Right lobe of liver (tissue), 6 donors: ENCODE results near the gene GPR151. TPM values are rescaled to one million over a fixed set of nuclear protein-coding genes. Genes with fewer than 3 reads are reported as not detected.

Experiments used
- ATAC-seq, 4 donors: fragments of 200-7000 bp; cut with Tn5 transposase; one replicate each; pipeline ENCODE4 v1.9.1; 2020; ENCODE audit warnings: mild to moderate bottlenecking in 4 of 4, moderate library complexity in 4 of 4
- DNase-seq, 3 donors: peaks; one replicate each; pipeline ENCODE4 v3.0.0-alpha.2; 2020
- H3K27ac ChIP-seq, 3 donors: fragments of 200-600 bp; one replicate each; pipeline ENCODE4 v1.8.0; 2022
- H3K27me3 ChIP-seq, 2 donors: fragments of 200-600 bp; one replicate each; pipeline ENCODE4 v1.8.0; 2022
- H3K36me3 ChIP-seq, 4 donors: fragments of 200-600 bp; sonication (generic) in 1 of 4; one replicate each; pipeline versions ENCODE4 v1.5.1 to v1.8.0; 2017 to 2022; ENCODE audit warnings: control low read depth in 1 of 4
- H3K4me1 ChIP-seq, 4 donors: fragments of 200-600 bp; sonication (generic) in 1 of 4; one replicate each; pipeline versions ENCODE4 v1.5.1 to v1.8.0; 2017 to 2022; ENCODE audit warnings: control low read depth in 1 of 4
- H3K4me3 ChIP-seq, 3 donors: fragments of 200-600 bp; one replicate each; pipeline ENCODE4 v1.8.0; 2022
- H3K9me3 ChIP-seq, 4 donors: fragments of 200-600 bp; sonication (generic) in 1 of 4; one replicate each; pipeline versions ENCODE4 v1.5.1 to v1.8.0; 2017 to 2022; ENCODE audit warnings: control low read depth in 1 of 4
- POLR2A ChIP-seq: fragments of 450-650 bp; IDR thresholded peaks from one replicate; pipeline ENCODE4 v1.6.1; 2017; ENCODE audit warnings: antibody characterized with exemption, mild to moderate bottlenecking
- WGBS: methylation state at CpG from one replicate; pipeline ENCODE4 v1.1.6; 2018; ENCODE audit warnings: low coverage, low lambda C conversion rate; ENCODE audit not compliant: insufficient coverage; ENCODE audit errors: missing lambda C conversion rate; 5-methylcytosine and 5-hydroxymethylcytosine counted together
- intact Hi-C, 2 donors: fragments of 100-400 bp; cut with DNase I; formaldehyde crosslinking; loops; one replicate each; pipeline versions ENCODE4 v1.11.2 to v1.14.1; 2022
- total RNA-seq, 6 experiments: library from RNA; depleted of rRNA in 2 of 6; stranded (reverse); fragments of >200 nt in 2 of 6; fragmentation: NEBNext Ultra II Directional in 3 of 6; extraction: Animal tissue kit (Norgen Biotek cat#: 25700) in 3 of 6; gene quantifications; one replicate each; pipeline versions ENCODE4 v1.1.0 to v1.2.4, GENCODE V29; 2016 to 2023
- TF ChIP-seq, protein P1 (sequence below), 4 donors: fragments of 200-600 bp in 3 of 4; fragments of 450-650 bp in 1 of 4; IDR thresholded peaks; one replicate each; pipeline versions ENCODE4 v1.5.1 to v1.8.0; 2016 to 2022; ENCODE audit warnings: antibody characterized with exemption in 4 of 4, mild to moderate bottlenecking in 2 of 4
- donor health status: DM: no; HTN: yes; CAD: no.
- donor health status: DM: no; HTN: no; CAD: no.
- donor health status: DM: no; HTN: no; CAD: no.
- donor health status: DM: no; HTN: yes; CAD: no.
- donor health status: DM: no; HTN: yes; CAD: no.

Gene GPR151
- total RNA-seq, 6 experiments from 2014 or later: not detected

DNA sequence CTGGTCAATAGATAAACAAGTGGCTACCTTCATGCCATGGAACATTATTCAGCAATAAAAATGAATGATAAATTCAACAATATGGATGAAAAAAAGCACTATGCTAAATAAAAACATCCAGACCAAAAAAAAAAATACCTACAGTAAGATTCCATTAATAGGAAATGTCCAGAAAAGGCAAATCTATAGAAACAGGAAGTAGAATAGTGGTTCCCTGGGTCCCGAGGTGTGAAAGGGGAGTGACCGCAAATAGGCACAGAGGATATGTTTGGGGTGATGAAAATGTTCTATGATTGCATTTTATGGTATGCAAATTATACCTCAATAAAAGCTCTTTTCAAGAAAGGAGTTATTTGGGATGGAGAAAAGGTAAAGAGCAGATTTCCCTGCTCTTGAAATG is 3.6 kb upstream of the GPR151 start:
- ATAC-seq: no peak

DNA sequence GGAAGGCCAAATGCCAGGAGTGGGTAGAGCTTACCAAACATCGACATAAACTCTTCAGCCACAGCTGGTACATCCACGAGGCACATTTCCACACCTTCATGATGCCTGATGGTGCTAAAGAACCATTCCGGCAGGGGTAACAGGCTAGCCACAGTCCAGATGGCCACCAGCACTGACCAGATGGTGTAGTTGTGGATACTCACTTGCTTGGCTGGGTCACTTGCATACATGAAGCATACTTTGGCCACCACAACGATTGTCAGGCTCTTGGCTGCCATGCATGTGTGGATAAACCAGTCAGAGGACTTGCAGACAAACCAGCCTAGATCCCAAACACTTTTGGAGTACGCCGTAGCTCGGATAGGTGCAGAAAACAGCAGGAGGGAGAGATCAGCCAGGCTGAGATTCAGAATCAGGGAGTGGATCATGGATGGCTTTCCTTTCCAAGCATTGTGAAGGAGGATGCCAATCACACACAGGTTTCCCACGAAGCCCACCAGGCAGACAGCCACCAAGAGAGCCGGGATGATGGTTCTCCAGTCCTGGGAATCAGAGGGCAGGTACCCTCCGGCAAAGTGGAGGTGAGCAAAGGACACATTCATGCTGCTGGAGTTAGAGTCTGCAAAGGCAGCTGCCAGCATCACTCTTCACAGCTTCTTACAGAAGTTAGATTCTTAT is 378 bp downstream of the GPR151 start:
- DNase-seq (no peak), ATAC-seq (peak in 1 of 4 donors; percentile 13)
- H3K27me3 ChIP-seq: no peaks in the 10 kb centered on the region
- 86% methylated on average over 5 of the region's 10 CpGs for WGBS
- H3K9me3 ChIP-seq: no peaks in the 10 kb centered on the region
- TF ChIP-seq, protein P1, sequence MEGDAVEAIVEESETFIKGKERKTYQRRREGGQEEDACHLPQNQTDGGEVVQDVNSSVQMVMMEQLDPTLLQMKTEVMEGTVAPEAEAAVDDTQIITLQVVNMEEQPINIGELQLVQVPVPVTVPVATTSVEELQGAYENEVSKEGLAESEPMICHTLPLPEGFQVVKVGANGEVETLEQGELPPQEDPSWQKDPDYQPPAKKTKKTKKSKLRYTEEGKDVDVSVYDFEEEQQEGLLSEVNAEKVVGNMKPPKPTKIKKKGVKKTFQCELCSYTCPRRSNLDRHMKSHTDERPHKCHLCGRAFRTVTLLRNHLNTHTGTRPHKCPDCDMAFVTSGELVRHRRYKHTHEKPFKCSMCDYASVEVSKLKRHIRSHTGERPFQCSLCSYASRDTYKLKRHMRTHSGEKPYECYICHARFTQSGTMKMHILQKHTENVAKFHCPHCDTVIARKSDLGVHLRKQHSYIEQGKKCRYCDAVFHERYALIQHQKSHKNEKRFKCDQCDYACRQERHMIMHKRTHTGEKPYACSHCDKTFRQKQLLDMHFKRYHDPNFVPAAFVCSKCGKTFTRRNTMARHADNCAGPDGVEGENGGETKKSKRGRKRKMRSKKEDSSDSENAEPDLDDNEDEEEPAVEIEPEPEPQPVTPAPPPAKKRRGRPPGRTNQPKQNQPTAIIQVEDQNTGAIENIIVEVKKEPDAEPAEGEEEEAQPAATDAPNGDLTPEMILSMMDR (IDR thresholded peaks at IDR 0.05): no peak
- no peak for TF ChIP-seq POLR2A
- H3K4me1 ChIP-seq: no peaks in the 10 kb centered on the region
- no peak overlapping the region for H3K4me3 ChIP-seq
- H3K27ac ChIP-seq: no peak overlapping the region
- intact Hi-C loops: no loop called here
- peaks cover 0 to 23% (median 9%) of the 10 kb centered on the region in 4 donors for H3K36me3 ChIP-seq

More for the DNA sequence above, 3.6 kb upstream of the GPR151 start:
- H3K9me3 ChIP-seq: no peaks in the 10 kb centered on the region
- intact Hi-C loops: no loop called here
- TF ChIP-seq, protein P1 (IDR thresholded peaks at IDR 0.05): no peak
- no peak for TF ChIP-seq POLR2A
- H3K27ac ChIP-seq: no peak overlapping the region
- no peak overlapping the region for H3K4me3 ChIP-seq
- DNase-seq: no peak
- no peaks in the 10 kb centered on the region for H3K27me3 ChIP-seq
- no peaks in the 10 kb centered on the region for H3K36me3 ChIP-seq
- no peaks in the 10 kb centered on the region for H3K4me1 ChIP-seq
- WGBS: 49% methylated on average over 2 of the region's 2 CpGs

GRCh38 chr5:146514575-146514974 is 1.4 kb downstream of the GPR151 start:
- DNase-seq (no peak), ATAC-seq (no peak)
- no peak for TF ChIP-seq POLR2A
- TF ChIP-seq, protein P1 (IDR thresholded peaks at IDR 0.05): no peak
- Histone ChIP-seq H3K4me3 (no peak overlapping the region), H3K9me3 (no peaks in the 10 kb centered on the region), H3K4me1 (no peaks in the 10 kb centered on the region), H3K27me3 (no peaks in the 10 kb centered on the region), H3K27ac (no peak overlapping the region), H3K36me3 (peaks cover 0 to 33% (median 16%) of the 10 kb centered on the region in 4 donors)
- intact Hi-C loops: no loop called here
- WGBS: 57% methylated on average over 1 of the region's 1 CpG

GRCh38 chr5:146513462-146513861 is 2.5 kb downstream of the GPR151 start:
- H3K27me3 ChIP-seq: no peaks in the 10 kb centered on the region
- ATAC-seq: no peak
- H3K4me3 ChIP-seq: no peak overlapping the region
- WGBS: 100% methylated on average over 2 of the region's 2 CpGs
- no peak for DNase-seq
- H3K9me3 ChIP-seq: no peaks in the 10 kb centered on the region
- H3K36me3 ChIP-seq: peaks cover 0 to 44% (median 18%) of the 10 kb centered on the region in 4 donors
- TF ChIP-seq, protein P1 (IDR thresholded peaks at IDR 0.05): no peak
- no peak for TF ChIP-seq POLR2A
- intact Hi-C loops: no loop called here
- H3K27ac ChIP-seq: no peak overlapping the region
- H3K4me1 ChIP-seq: no peaks in the 10 kb centered on the region
